ENCODE data around the gene DKK3.
"Not testable (repeated sequence)": the region's sequence is repeated elsewhere in the genome, so short reads cannot be mapped to it uniquely, and the experiment has no call there.

DKK3 gene

GRCh38 chr11:12046636-12047236 lies 38.3 kb upstream of the DKK3 start:
- Histone ChIP-seq H3K4me3 (ENCODE audit: low read length) (no peak overlapping the region), H3K27ac (ENCODE audit: low read length) (no peak overlapping the region), H3K36me3 (ENCODE audit: control insufficient read depth, insufficient read depth, low read length) (no peaks in the 10 kb centered on the region), H3K9me3 (ENCODE audit: control insufficient read depth, insufficient read depth, low read length) (no peaks in the 10 kb centered on the region), H3K4me1 (ENCODE audit: control insufficient read depth, insufficient read depth, low read length) (peaks cover 3% of the 10 kb centered on the region; the same call in 1 of the 2 replicates), H3K27me3 (ENCODE audit: control insufficient read depth, insufficient read depth, low read length) (no peaks in the 10 kb centered on the region)
- DNase-seq (ENCODE audit: low read depth, low spot score), result no peak
- no CpG with 5 or more reads among the region's 5 CpGs for WGBS (ENCODE audit: insufficient coverage, insufficient read length)

GRCh38 chr11:12045914-12046635 lies 37.6 kb upstream of the DKK3 start:
- Histone ChIP-seq H3K27me3 (ENCODE audit: control insufficient read depth, insufficient read depth, low read length) (no peaks in the 10 kb centered on the region), H3K36me3 (ENCODE audit: control insufficient read depth, insufficient read depth, low read length) (no peaks in the 10 kb centered on the region), H3K27ac (ENCODE audit: low read length) (no peak overlapping the region), H3K9me3 (ENCODE audit: control insufficient read depth, insufficient read depth, low read length) (no peaks in the 10 kb centered on the region), H3K4me3 (ENCODE audit: low read length) (no peak overlapping the region), H3K4me1 (ENCODE audit: control insufficient read depth, insufficient read depth, low read length) (peaks cover 3% of the 10 kb centered on the region; the same call in 1 of the 2 replicates)
- WGBS (ENCODE audit: insufficient coverage, insufficient read length), result no CpG with 5 or more reads among the region's 7 CpGs
- DNase-seq (ENCODE audit: low read depth, low spot score), result no peak

- Histone ChIP-seq H3K27ac (ENCODE audit: low read length) (no peak overlapping the region), H3K9me3 (ENCODE audit: control insufficient read depth, insufficient read depth, low read length) (no peaks in the 10 kb centered on the region), H3K27me3 (ENCODE audit: control insufficient read depth, insufficient read depth, low read length) (no peaks in the 10 kb centered on the region), H3K4me3 (ENCODE audit: low read length) (no peak overlapping the region), H3K4me1 (ENCODE audit: control insufficient read depth, insufficient read depth, low read length) (no peaks in the 10 kb centered on the region), H3K36me3 (ENCODE audit: control insufficient read depth, insufficient read depth, low read length) (no peaks in the 10 kb centered on the region)
- WGBS (ENCODE audit: insufficient coverage, insufficient read length), result no CpG with 5 or more reads among the region's 8 CpGs
- no peak for DNase-seq (ENCODE audit: low read depth, low spot score)
Observed at GRCh38 chr11:12044799-12045198, 36.4 kb upstream of the DKK3 start.

GRCh38 chr11:12043959-12044791 lies 35.7 kb upstream of the DKK3 start:
- H3K4me1 ChIP-seq (ENCODE audit: control insufficient read depth, insufficient read depth, low read length), result no peaks in the 10 kb centered on the region
- no peak for DNase-seq (ENCODE audit: low read depth, low spot score)
- H3K4me3 ChIP-seq (ENCODE audit: low read length), result no peak overlapping the region
- no peak overlapping the region for H3K27ac ChIP-seq (ENCODE audit: low read length)
- WGBS (ENCODE audit: insufficient coverage, insufficient read length), result no CpG with 5 or more reads among the region's 14 CpGs
- no peaks in the 10 kb centered on the region for H3K27me3 ChIP-seq (ENCODE audit: control insufficient read depth, insufficient read depth, low read length)
- no peaks in the 10 kb centered on the region for H3K9me3 ChIP-seq (ENCODE audit: control insufficient read depth, insufficient read depth, low read length)
- H3K36me3 ChIP-seq (ENCODE audit: control insufficient read depth, insufficient read depth, low read length), result no peaks in the 10 kb centered on the region

GRCh38 chr11:12043221-12043620 lies 34.8 kb upstream of the DKK3 start:
- Histone ChIP-seq H3K9me3 (ENCODE audit: control insufficient read depth, insufficient read depth, low read length) (no peaks in the 10 kb centered on the region), H3K36me3 (ENCODE audit: control insufficient read depth, insufficient read depth, low read length) (no peaks in the 10 kb centered on the region), H3K27me3 (ENCODE audit: control insufficient read depth, insufficient read depth, low read length) (no peaks in the 10 kb centered on the region), H3K4me3 (ENCODE audit: low read length) (no peak overlapping the region), H3K4me1 (ENCODE audit: control insufficient read depth, insufficient read depth, low read length) (no peaks in the 10 kb centered on the region), H3K27ac (ENCODE audit: low read length) (no peak overlapping the region)
- no peak for DNase-seq (ENCODE audit: low read depth, low spot score)
- no CpG with 5 or more reads among the region's 7 CpGs for WGBS (ENCODE audit: insufficient coverage, insufficient read length)

- no CpG with 5 or more reads among the region's 7 CpGs for WGBS (ENCODE audit: insufficient coverage, insufficient read length)
- Histone ChIP-seq H3K4me1 (ENCODE audit: control insufficient read depth, insufficient read depth, low read length) (no peaks in the 10 kb centered on the region), H3K9me3 (ENCODE audit: control insufficient read depth, insufficient read depth, low read length) (no peaks in the 10 kb centered on the region), H3K27ac (ENCODE audit: low read length) (no peak overlapping the region), H3K27me3 (ENCODE audit: control insufficient read depth, insufficient read depth, low read length) (no peaks in the 10 kb centered on the region), H3K36me3 (ENCODE audit: control insufficient read depth, insufficient read depth, low read length) (no peaks in the 10 kb centered on the region), H3K4me3 (ENCODE audit: low read length) (no peak overlapping the region)
- DNase-seq (ENCODE audit: low read depth, low spot score), result no peak
Observed at GRCh38 chr11:12042215-12042676, 33.8 kb upstream of the DKK3 start.

GRCh38 chr11:12040719-12041118 lies 32.3 kb upstream of the DKK3 start:
- not testable (repeated sequence) for H3K27ac ChIP-seq (ENCODE audit: low read length); H3K9me3 ChIP-seq (ENCODE audit: control insufficient read depth, insufficient read depth, low read length); H3K4me1 ChIP-seq (ENCODE audit: control insufficient read depth, insufficient read depth, low read length); H3K36me3 ChIP-seq (ENCODE audit: control insufficient read depth, insufficient read depth, low read length); DNase-seq (ENCODE audit: low read depth, low spot score); H3K4me3 ChIP-seq (ENCODE audit: low read length); H3K27me3 ChIP-seq (ENCODE audit: control insufficient read depth, insufficient read depth, low read length)
- WGBS (ENCODE audit: insufficient coverage, insufficient read length), result no CpG with 5 or more reads among the region's 5 CpGs

GRCh38 chr11:12032968-12033367 lies 24.5 kb upstream of the DKK3 start:
- Histone ChIP-seq H3K27ac (ENCODE audit: low read length) (no peak overlapping the region), H3K36me3 (ENCODE audit: control insufficient read depth, insufficient read depth, low read length) (no peaks in the 10 kb centered on the region), H3K4me3 (ENCODE audit: low read length) (no peak overlapping the region), H3K9me3 (ENCODE audit: control insufficient read depth, insufficient read depth, low read length) (no peaks in the 10 kb centered on the region), H3K4me1 (ENCODE audit: control insufficient read depth, insufficient read depth, low read length) (no peaks in the 10 kb centered on the region), H3K27me3 (ENCODE audit: control insufficient read depth, insufficient read depth, low read length) (no peaks in the 10 kb centered on the region)
- no CpG with 5 or more reads among the region's 2 CpGs for WGBS (ENCODE audit: insufficient coverage, insufficient read length)
- no peak for DNase-seq (ENCODE audit: low read depth, low spot score)

GRCh38 chr11:12031856-12032544 lies 23.6 kb upstream of the DKK3 start:
- no peaks in the 10 kb centered on the region for H3K36me3 ChIP-seq (ENCODE audit: control insufficient read depth, insufficient read depth, low read length)
- DNase-seq (ENCODE audit: low read depth, low spot score), result no peak
- no peak overlapping the region for H3K27ac ChIP-seq (ENCODE audit: low read length)
- H3K4me1 ChIP-seq (ENCODE audit: control insufficient read depth, insufficient read depth, low read length), result no peaks in the 10 kb centered on the region
- no peaks in the 10 kb centered on the region for H3K27me3 ChIP-seq (ENCODE audit: control insufficient read depth, insufficient read depth, low read length)
- no peaks in the 10 kb centered on the region for H3K9me3 ChIP-seq (ENCODE audit: control insufficient read depth, insufficient read depth, low read length)
- no CpG with 5 or more reads among the region's 4 CpGs for WGBS (ENCODE audit: insufficient coverage, insufficient read length)
- H3K4me3 ChIP-seq (ENCODE audit: low read length), result no peak overlapping the region

- Histone ChIP-seq H3K4me1 (ENCODE audit: control insufficient read depth, insufficient read depth, low read length) (no peaks in the 10 kb centered on the region), H3K9me3 (ENCODE audit: control insufficient read depth, insufficient read depth, low read length) (no peaks in the 10 kb centered on the region; the same call in 1 of the 2 replicates), H3K4me3 (ENCODE audit: low read length) (no peak overlapping the region), H3K36me3 (ENCODE audit: control insufficient read depth, insufficient read depth, low read length) (no peaks in the 10 kb centered on the region), H3K27me3 (ENCODE audit: control insufficient read depth, insufficient read depth, low read length) (no peaks in the 10 kb centered on the region), H3K27ac (ENCODE audit: low read length) (no peak overlapping the region)
- no peak for DNase-seq (ENCODE audit: low read depth, low spot score)
- no CpG with 5 or more reads among the region's 5 CpGs for WGBS (ENCODE audit: insufficient coverage, insufficient read length)
Observed at GRCh38 chr11:12029738-12030363, 21.4 kb upstream of the DKK3 start.
